ENCODE data around the gene WDR27.

GRCh38 chr6:169719117-169719516, 17.3 kb upstream of the WDR27 start:
- TF ChIP-seq CTCF (IDR thresholded peaks at IDR 0.05 in 2 of 3, conservative IDR thresholded peaks at IDR 0.05 in 1 of 3; ENCODE audit: control insufficient read depth in 2 of 3, extremely low read depth in 1 of 3, insufficient read depth in 1 of 3, low read depth in 3 of 3, low read length in 3 of 3) (no peak), CEBPB (IDR thresholded peaks at IDR 0.05; ENCODE audit: borderline replicate concordance in 1 of 2, low read depth in 2 of 2, low read length in 2 of 2) (no peak), ZBTB33 (IDR thresholded peaks at IDR 0.05) (no peak), ZNF384 (IDR thresholded peaks at IDR 0.05; ENCODE audit: borderline replicate concordance, low read depth, low read length) (no peak), MYC (IDR thresholded peaks at IDR 0.05; ENCODE audit: insufficient read depth, insufficient read length, insufficient replicate concordance, low read length, severe bottlenecking) (no peak), JUNB (IDR thresholded peaks at IDR 0.05) (no peak), EZH2 (IDR thresholded peaks at IDR 0.05; ENCODE audit: borderline replicate concordance, control insufficient read depth, low read depth, low read length) (no peak), POLR2AphosphoS5 (IDR thresholded peaks at IDR 0.05; ENCODE audit: low read length) (no peak), RFX5 (IDR thresholded peaks at IDR 0.05; ENCODE audit: low read depth, low read length) (no peak), HDAC2 (IDR thresholded peaks at IDR 0.05) (no peak), CBX5 (IDR thresholded peaks at IDR 0.05; ENCODE audit: low read depth) (no peak), GABPA (IDR thresholded peaks at IDR 0.05; ENCODE audit: low read depth) (no peak)
